Cardiac muscle cell (in vitro differentiated cells and primary cell): Measurements from ENCODE around the gene MAPK12. TPM values are rescaled to one million over a fixed set of nuclear protein-coding genes. Genes with fewer than 3 reads are reported as not detected.
"Not testable (repeated sequence)": the region's sequence is repeated elsewhere in the genome, so short reads cannot be mapped to it uniquely, and the experiment has no call there.

Experiments used
- DNase-seq, 2 donors: peaks; one replicate each; pipeline versions ENCODE4 v3.0.0 to v3.0.0-alpha.2; 2010 to 2017; ENCODE audit warnings: low read depth in 1 of 2, low spot score in 1 of 2
- H3K27ac ChIP-seq: fragments of 200-600 bp; sonication (generic); 2 replicates; pipeline ENCODE4 v1.5.1; 2016
- H3K27me3 ChIP-seq: fragments of 200-600 bp; sonication (generic); 2 replicates; pipeline ENCODE4 v1.6.0; 2016; ENCODE audit warnings: control low read depth
- H3K36me3 ChIP-seq: fragments of 200-600 bp; sonication (generic); 2 replicates; pipeline ENCODE4 v1.5.1; 2016; ENCODE audit warnings: control low read depth
- H3K4me1 ChIP-seq: fragments of 200-600 bp; sonication (generic); 2 replicates; pipeline ENCODE4 v1.8.1; 2017; ENCODE audit warnings: low read depth, mild to moderate bottlenecking, mixed run types
- H3K4me3 ChIP-seq: fragments of 200-600 bp; sonication (generic); 2 replicates; pipeline ENCODE4 v1.5.1; 2016; ENCODE audit warnings: mild to moderate bottlenecking
- H3K9me3 ChIP-seq: fragments of 200-600 bp; sonication (generic); 2 replicates; pipeline ENCODE4 v1.5.1; 2017; ENCODE audit warnings: low read depth, mild to moderate bottlenecking, control low read depth
- polyA plus RNA-seq: library from polyadenylated mRNA; unstranded; fragments of >200 nt; fragmentation: Nextera tagmentation; extraction: Ambion mirVana; gene quantifications from 2 replicates; pipeline ENCODE4 v1.2.1, GENCODE V29; 2016
- total RNA-seq: library from RNA; depleted of rRNA; stranded (reverse); fragments of >200 nt; gene quantifications from 2 replicates; pipeline ENCODE4 v1.2.3, GENCODE V29; 2016
- TF ChIP-seq, protein P1 (sequence below): IDR thresholded peaks from 2 replicates; pipeline ENCODE4 v1.5.1; 2012; ENCODE audit warnings: low read depth, mild to moderate bottlenecking, low read length

The MAPK12 gene
- total and polyA plus RNA-seq, 2 experiments from 2014 or later: 45.5 to 67.1 TPM

DNA sequence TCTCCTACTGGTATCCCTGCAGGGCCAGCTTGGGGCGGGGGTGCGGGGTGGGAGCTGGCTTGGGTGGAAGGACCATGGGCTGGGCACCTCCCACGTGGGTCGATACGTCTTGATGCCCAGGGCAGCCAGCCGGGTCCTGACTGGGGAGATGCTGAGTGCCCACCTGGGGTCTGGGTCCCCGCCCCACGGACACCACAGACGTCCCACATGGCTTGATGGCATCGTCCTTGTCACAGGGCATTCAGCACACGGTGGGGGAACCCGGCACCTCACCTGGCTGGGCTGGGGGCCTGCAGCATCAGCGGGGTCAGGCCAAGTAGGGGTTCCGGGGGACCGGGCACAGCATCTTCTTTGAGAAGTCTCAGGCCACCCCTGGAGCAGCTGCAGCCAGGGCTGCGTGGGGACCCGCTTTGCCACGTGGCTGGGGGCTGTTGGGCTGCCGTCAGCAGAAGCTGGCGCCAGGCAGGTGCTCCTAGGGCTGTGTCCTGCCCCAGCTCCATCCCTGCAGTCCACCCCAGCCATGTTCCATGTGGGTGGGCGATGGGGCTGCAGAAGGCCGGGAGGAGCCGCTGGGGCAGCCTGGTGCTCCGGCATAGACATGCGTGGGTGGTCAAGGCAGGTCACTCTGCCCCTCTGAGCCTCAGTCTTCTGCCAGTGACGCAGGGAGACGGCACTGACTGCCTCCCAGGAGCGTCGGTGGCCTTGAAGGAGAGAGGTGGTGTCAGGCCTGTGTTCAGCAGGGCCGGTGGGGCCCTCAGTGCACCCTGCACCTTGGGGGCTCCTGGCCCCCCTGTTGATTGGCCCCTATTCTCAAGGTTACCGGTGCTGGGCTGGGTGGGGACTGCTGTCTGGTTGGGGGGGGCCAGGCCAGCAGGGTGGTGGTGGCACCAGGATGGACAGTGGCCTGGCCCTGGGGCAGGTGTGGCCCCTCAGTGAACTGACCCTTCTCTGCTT is 52.3 kb downstream of the MAPK12 start:
- H3K4me3 ChIP-seq: no peak overlapping the region
- H3K36me3 ChIP-seq: peaks cover 30% of the 10 kb centered on the region
- TF ChIP-seq, protein P1, sequence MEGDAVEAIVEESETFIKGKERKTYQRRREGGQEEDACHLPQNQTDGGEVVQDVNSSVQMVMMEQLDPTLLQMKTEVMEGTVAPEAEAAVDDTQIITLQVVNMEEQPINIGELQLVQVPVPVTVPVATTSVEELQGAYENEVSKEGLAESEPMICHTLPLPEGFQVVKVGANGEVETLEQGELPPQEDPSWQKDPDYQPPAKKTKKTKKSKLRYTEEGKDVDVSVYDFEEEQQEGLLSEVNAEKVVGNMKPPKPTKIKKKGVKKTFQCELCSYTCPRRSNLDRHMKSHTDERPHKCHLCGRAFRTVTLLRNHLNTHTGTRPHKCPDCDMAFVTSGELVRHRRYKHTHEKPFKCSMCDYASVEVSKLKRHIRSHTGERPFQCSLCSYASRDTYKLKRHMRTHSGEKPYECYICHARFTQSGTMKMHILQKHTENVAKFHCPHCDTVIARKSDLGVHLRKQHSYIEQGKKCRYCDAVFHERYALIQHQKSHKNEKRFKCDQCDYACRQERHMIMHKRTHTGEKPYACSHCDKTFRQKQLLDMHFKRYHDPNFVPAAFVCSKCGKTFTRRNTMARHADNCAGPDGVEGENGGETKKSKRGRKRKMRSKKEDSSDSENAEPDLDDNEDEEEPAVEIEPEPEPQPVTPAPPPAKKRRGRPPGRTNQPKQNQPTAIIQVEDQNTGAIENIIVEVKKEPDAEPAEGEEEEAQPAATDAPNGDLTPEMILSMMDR: no peak
- no peak overlapping the region for H3K27ac ChIP-seq
- no peak for DNase-seq
- no peaks in the 10 kb centered on the region for H3K27me3 ChIP-seq
- no peaks in the 10 kb centered on the region for H3K4me1 ChIP-seq
- no peaks in the 10 kb centered on the region for H3K9me3 ChIP-seq

DNA sequence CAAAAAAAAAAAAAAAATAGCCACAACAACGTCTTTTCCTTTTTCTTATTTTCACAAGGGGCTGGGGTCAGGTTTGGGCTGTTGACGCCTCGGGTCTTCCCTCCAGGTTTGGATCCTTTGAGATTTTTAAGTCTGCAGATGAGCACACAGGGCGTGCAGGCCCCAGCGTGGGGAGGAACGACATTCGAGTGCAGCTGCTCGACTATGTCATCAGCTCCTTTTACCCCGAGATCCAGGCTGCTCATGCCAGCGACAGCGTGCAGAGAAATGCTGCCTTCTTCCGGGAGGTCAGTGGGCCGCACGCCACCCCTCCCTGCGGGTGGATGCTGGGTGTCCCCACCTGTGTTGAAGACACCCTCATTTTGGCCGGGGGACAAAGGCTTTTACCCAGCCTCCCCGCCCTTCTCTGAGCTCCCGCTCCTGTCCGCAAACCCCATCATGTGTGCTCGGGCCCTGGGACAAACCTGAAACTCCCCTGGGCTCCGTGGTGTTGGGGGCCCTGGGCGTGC is 53.0 kb downstream of the MAPK12 start:
- Histone ChIP-seq H3K27ac (no peak overlapping the region), H3K9me3 (no peaks in the 10 kb centered on the region), H3K27me3 (no peaks in the 10 kb centered on the region), H3K36me3 (peaks cover 32% of the 10 kb centered on the region), H3K4me1 (no peaks in the 10 kb centered on the region), H3K4me3 (no peak overlapping the region)
- TF ChIP-seq, protein P1: no peak
- DNase-seq: no peak

DNA sequence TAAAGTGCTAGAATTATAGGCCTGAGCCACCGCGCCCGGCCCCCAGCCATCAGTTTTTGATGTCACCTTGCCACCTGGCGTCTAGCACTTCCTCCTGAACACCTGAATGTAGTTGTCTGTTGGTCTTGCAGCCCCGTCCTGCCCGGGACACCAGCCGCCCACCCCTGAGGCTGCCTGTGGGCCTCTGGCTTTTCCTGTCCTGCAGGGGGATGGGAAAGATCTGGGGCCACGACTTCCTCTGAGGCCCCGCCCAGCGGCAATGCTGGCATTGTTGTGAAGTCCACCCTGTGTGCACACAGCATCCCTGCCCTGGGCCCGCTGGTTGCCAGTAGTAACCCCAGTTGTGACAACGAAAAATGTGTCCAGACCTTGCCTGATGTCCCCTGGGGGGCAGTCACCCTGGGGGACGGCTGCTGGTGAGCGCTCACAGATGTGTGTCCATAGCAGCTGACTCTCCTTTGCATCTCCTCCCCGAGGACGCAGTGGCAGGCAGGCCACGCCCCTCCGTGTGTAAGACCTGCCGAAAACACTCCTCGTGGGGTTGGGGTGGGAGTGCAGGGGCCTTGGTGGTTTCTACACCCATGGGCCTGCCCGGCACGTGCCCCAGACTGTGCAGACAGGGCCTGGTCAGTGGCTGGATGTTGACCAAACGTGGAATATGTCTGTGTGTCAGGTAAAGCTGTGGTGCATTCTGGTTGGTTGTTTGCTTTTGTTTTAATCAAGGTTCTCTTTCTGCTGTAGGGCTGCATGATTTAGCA is 53.9 kb downstream of the MAPK12 start:
- H3K4me1 ChIP-seq: peaks cover 2% of the 10 kb centered on the region
- TF ChIP-seq, protein P1: no peak
- peaks cover 29% of the 10 kb centered on the region for H3K36me3 ChIP-seq
- no peak for DNase-seq
- H3K27me3 ChIP-seq: no peaks in the 10 kb centered on the region
- H3K9me3 ChIP-seq: no peaks in the 10 kb centered on the region
- H3K27ac ChIP-seq: no peak overlapping the region
- no peak overlapping the region for H3K4me3 ChIP-seq

DNA sequence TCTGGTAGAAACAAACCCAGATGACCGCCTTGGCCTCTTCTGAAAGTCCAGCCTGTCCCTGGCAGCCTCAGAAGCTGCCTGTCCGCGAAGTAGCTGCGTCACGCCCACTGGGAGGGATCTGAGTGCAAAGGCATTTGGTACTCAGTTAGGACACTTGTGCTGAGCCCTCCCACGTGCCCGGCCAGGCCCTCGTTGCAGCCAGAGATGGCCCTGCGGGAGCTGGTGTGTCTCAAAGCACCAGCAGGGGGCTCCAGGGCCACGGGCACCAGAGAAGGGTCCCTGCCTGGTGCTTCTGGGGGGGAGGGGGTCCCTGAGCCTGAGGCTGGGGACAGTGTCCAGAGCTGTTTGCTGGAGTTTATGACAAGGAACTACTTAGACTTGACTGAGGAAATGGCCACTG is 54.9 kb downstream of the MAPK12 start:
- DNase-seq: peak in 1 of 2 donors; percentile 85
- TF ChIP-seq, protein P1: peak; percentile 54
- no peaks in the 10 kb centered on the region for H3K9me3 ChIP-seq
- H3K27ac ChIP-seq: peak overlapping the region; percentile 3
- peaks cover 10% of the 10 kb centered on the region for H3K4me1 ChIP-seq
- H3K36me3 ChIP-seq: peaks cover 29% of the 10 kb centered on the region
- no peaks in the 10 kb centered on the region for H3K27me3 ChIP-seq
- no peak overlapping the region for H3K4me3 ChIP-seq

DNA sequence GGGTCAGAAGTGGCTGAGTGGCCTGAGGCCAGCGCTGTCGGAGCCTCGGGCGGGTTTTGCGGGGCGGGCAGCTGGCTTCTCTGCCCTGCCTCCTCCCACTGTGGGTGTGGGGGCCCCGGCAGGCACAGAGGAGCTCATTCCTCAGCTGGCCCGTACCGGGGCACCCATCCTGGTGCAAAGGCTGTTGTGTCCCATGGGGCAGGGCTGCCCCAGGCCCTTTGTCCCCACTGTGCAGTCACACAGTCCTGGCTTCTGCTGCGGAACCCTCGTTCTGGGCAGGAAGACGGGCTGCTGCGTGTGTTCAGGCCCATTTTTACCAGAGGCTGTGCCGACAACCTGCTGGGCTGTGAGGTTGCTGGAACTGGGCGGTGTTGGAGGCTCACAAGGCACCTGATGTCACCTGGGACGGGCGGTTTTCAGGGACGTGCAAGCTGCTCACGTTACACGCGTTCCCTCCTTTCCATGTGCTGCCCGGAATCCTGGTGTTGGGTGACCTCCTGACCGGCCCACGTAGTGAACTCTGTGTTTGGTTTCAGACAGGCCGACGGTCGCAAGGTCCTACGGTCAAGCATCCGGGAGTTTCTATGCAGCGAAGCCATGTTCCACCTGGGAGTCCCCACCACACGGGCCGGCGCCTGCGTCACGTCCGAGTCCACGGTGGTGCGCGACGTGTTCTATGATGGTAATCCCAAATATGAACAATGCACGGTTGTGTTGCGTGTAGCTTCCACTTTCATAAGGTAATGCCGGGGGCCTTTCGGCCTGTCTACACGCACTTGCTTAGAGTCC is 55.5 kb downstream of the MAPK12 start:
- no peak for DNase-seq
- Histone ChIP-seq H3K4me3 (no peak overlapping the region), H3K4me1 (peaks cover 10% of the 10 kb centered on the region), H3K9me3 (no peaks in the 10 kb centered on the region), H3K27me3 (no peaks in the 10 kb centered on the region), H3K36me3 (peaks cover 27% of the 10 kb centered on the region), H3K27ac (peak overlapping the region; percentile 3)
- TF ChIP-seq, protein P1: no peak

DNA sequence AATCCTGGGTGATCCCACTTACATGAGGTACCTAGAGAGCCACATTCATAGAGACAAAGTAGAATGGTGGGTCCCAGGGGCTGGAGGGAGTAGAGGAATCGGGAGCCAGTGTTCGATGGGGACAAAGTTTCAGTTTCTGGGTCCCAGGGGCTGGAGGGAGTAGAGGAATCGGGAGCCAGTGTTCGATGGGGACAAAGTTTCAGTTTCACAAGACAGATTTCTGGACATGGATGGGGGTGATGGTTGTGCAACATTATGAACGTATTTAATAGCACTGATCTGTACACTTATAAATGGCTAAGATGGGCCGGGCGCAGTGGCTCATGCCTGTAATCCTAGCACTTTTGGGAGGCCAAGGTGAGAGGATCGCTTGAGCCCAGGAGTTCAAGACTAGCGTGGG is 56.5 kb downstream of the MAPK12 start:
- peaks cover 17% of the 10 kb centered on the region for H3K36me3 ChIP-seq
- H3K4me1 ChIP-seq: peaks cover 10% of the 10 kb centered on the region
- DNase-seq, H3K27ac ChIP-seq, H3K9me3 ChIP-seq, H3K27me3 ChIP-seq, H3K4me3 ChIP-seq: not testable (repeated sequence)
